Memory B cell (primary cell): ENCODE results near the gene ASF1B.
A peak's percentile ranks its signal among the peaks of the same experiment; 100 is the strongest.

ENCODE experiments used
- ATAC-seq: fragments of 150-1000 bp; cut with Tn5 transposase; 2 replicates; pipeline ENCODE4 v1.10.0; 2021; ENCODE audit warnings: low read depth, mild to moderate bottlenecking, moderate library complexity
- DNase-seq, 2 donors: peaks; one replicate each; pipeline ENCODE4 v3.0.0; 2022; ENCODE audit warnings: low spot score in 2 of 2
- H3K27ac Mint-ChIP-seq: one replicate; pipeline ENCODE4 v1.8.0; 2022; ENCODE audit warnings: mild to moderate bottlenecking, moderate library complexity, mixed read lengths
- H3K27me3 Mint-ChIP-seq: one replicate; pipeline ENCODE4 v1.8.0; 2022; ENCODE audit warnings: mixed read lengths
- H3K36me3 Mint-ChIP-seq: one replicate; pipeline ENCODE4 v1.8.0; 2022; ENCODE audit warnings: mild to moderate bottlenecking, mixed read lengths
- H3K4me1 Mint-ChIP-seq: one replicate; pipeline ENCODE4 v1.8.0; 2022; ENCODE audit warnings: mixed read lengths
- H3K4me3 Mint-ChIP-seq: one replicate; pipeline ENCODE4 v1.8.0; 2022; ENCODE audit warnings: mild to moderate bottlenecking, moderate library complexity, mixed read lengths
- H3K9me3 Mint-ChIP-seq: one replicate; pipeline ENCODE4 v1.8.0; 2022; ENCODE audit warnings: mixed read lengths

ASF1B gene

DNA sequence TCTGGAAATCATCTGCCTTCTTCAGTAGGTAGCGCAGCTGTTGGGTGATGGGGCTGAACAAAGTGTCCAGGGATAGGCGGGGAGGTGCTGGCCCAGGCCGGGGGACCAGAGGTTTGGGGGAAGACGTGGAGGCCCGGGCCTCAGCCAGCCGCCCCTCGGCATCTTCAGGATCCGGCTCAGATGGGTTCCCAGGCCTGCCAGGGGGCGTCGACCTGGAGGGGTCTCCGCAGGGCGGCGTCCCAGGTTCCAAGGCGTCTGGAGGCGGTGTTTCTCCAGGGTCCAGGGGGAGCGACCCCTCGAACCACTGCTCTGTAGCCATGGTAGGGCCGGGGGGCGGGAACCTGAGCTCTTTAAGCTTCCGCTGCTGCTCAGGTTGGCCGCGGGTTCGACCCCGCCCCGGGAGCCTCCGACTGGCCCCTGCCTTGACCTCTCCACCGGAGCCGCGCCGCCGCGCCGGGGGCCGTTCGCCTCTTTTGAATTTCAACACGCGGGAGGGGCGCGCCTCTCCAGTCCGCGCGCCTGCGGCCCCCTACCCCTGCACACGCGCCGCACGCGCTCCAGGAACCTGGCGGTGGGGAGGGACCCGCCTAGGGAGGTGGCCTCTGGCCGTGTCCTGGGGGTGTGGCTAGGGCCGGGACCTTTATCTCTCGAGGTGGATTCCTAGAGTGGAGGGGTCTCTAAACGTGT, 50.9 kb downstream of the ASF1B start, which contains the start of gene C19orf67:
Gene C19orf67 (minus strand): TSS at position 475 of the 687 bp plus-strand sequence. CDS start 156 bp downstream, at position 319.
- H3K27ac Mint-ChIP-seq = no peak within 1 kb of the TSS
- ATAC-seq = no peak
- H3K4me3 Mint-ChIP-seq = no peak within 1 kb of the TSS
- no peaks in the 10 kb centered on the region for H3K27me3 Mint-ChIP-seq
- no peak for DNase-seq
- peaks cover 2% of the 10 kb centered on the region for H3K36me3 Mint-ChIP-seq
- H3K9me3 Mint-ChIP-seq = no peaks in the 10 kb centered on the region
- H3K4me1 Mint-ChIP-seq = peaks cover 7% of the 10 kb centered on the region

DNA sequence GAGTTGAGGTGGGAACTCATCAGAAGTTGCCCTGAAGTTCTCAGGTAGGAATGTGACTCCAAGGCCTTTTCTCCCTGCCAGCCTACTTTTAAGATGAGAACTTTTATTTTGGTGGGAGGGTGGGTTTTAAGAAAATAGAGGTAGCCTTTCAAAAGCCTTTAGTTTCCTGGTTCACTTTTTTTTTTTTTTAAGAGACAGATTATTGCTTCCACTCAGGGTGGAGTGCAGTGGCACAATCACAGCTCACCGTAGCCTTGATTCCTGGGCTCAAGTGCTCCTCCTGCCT, 53.8 kb downstream of the ASF1B start:
- no peaks in the 10 kb centered on the region for H3K9me3 Mint-ChIP-seq
- H3K27ac Mint-ChIP-seq = no peak overlapping the region
- peak overlapping the region; percentile 91 for H3K4me3 Mint-ChIP-seq
- DNase-seq (no peak), ATAC-seq (no peak)
- peaks cover 5% of the 10 kb centered on the region for H3K4me1 Mint-ChIP-seq
- no peaks in the 10 kb centered on the region for H3K36me3 Mint-ChIP-seq
- no peaks in the 10 kb centered on the region for H3K27me3 Mint-ChIP-seq

DNA sequence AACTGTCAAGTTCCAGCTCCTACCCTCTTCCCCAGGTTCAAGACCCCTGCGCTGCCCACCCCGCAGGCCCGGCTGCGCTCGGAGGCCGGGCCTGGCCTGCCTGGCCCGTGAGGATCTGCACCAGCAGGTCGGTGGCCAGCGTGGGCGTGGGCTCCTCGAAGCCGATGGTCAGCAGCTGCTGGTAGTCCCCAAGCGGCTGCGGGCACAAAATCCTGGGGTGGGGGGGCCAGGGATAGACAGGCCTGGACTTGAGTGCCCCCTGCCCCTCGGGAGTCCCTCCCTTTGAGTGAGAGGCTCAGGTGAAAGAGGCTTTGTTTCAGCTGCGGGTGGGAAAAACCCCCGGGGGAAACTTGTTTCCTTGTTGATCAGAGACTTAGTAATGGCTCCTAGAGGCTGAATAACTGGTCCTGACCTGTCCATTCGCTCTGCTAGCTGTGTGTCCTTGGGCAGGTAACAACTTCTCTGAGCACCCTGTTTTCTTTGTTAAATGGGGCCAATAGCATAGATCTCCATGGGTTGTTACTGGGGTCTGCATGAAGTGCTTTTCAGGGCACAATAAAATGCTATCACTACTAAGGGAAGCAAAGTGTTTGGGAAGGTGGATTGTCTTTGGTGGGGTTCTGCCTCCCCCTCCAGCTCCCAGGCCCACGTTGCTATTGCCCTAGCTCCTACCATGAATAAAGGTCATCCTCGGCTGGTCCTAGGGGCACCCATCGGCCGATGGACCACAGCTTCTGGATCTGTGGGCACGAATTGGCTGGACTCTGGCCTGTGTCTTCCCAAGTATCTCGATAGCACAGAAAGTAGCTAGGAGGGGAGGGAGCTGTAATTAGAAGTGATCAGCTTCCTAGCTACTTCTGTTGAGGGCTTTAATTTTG, 54.4 kb downstream of the ASF1B start:
- Mint-ChIP-seq H3K9me3 (no peaks in the 10 kb centered on the region), H3K4me3 (peak overlapping the region; percentile 91), H3K27ac (peak overlapping the region; percentile 87), H3K36me3 (no peaks in the 10 kb centered on the region), H3K27me3 (no peaks in the 10 kb centered on the region), H3K4me1 (peaks cover 5% of the 10 kb centered on the region)
- peak; percentile 33 to 38 for DNase-seq
- ATAC-seq = peak; percentile 23

DNA sequence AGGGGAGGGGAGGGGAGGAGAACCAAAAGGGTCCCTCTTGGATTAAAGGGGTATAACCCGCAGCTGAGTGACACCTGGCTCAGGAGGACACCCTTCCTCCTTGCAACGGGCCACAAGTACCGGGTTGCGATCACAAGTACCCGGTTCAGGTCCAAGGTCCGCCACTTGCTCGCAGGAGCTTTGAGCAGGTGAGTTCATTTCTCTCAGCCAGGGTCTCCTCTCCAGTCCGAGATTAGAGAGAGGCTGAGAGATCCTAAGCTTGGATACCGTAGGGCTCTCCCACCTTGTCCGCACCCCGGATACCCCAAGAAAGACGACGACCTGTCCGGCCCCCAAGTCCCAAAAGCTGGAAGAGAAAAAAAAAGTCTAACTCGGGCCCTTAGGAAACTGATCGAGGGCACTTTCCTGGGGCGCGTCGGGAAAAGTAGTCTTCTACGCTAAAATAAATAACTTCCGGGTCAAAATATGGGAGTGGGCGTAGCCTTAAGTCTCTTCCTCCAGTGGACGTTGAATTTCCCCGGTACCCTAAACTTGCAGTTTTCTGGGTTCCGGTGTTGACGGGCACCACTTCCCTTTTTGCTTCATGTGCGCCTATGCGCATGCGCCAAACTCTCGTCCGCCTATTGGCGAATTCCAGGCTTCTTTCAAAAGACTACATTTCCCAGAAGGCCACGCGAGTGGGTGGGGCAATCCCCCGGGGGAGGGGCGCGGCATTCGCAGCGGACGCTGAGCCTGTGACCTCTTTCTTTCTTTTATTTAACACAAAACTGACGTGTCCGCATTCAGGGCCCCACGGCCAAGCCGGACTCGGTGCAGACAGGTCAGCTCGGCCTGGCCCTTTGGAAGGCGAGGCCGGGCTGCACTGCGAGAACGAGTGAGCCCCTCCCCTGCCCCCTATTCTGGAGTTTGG, 55.2 kb downstream of the ASF1B start:
- Mint-ChIP-seq H3K27ac (peak overlapping the region; percentile 87), H3K4me1 (peaks cover 5% of the 10 kb centered on the region), H3K4me3 (peak overlapping the region; percentile 91), H3K9me3 (no peaks in the 10 kb centered on the region), H3K36me3 (no peaks in the 10 kb centered on the region), H3K27me3 (no peaks in the 10 kb centered on the region)
- peak; percentile 99 for DNase-seq
- peak; percentile 94 for ATAC-seq

DNA sequence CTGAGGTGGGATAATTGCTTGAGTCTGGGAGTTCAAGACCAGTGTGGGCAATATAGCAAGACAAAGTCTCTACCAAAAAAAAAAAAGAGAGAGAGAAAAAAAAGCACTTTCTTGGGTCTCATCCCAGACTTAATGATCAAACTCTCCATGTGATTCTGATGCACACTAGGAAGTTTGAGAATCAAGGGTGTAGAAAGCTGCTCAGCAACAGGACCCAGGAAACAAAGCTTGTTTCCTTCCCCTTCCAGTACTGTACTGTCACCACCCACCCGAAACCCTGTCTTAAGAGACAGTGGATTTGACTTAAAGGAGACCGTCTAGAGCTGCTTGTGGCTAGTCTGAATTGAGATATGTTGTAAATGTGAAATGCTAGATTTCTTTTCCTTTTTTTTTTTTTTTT, 58.0 kb downstream of the ASF1B start:
- no peaks in the 10 kb centered on the region for H3K9me3 Mint-ChIP-seq
- DNase-seq = no peak
- H3K36me3 Mint-ChIP-seq = no peaks in the 10 kb centered on the region
- no peak for ATAC-seq
- H3K27me3 Mint-ChIP-seq = no peaks in the 10 kb centered on the region
- no peak overlapping the region for H3K4me3 Mint-ChIP-seq
- peaks cover 12% of the 10 kb centered on the region for H3K4me1 Mint-ChIP-seq
- H3K27ac Mint-ChIP-seq = no peak overlapping the region

DNA sequence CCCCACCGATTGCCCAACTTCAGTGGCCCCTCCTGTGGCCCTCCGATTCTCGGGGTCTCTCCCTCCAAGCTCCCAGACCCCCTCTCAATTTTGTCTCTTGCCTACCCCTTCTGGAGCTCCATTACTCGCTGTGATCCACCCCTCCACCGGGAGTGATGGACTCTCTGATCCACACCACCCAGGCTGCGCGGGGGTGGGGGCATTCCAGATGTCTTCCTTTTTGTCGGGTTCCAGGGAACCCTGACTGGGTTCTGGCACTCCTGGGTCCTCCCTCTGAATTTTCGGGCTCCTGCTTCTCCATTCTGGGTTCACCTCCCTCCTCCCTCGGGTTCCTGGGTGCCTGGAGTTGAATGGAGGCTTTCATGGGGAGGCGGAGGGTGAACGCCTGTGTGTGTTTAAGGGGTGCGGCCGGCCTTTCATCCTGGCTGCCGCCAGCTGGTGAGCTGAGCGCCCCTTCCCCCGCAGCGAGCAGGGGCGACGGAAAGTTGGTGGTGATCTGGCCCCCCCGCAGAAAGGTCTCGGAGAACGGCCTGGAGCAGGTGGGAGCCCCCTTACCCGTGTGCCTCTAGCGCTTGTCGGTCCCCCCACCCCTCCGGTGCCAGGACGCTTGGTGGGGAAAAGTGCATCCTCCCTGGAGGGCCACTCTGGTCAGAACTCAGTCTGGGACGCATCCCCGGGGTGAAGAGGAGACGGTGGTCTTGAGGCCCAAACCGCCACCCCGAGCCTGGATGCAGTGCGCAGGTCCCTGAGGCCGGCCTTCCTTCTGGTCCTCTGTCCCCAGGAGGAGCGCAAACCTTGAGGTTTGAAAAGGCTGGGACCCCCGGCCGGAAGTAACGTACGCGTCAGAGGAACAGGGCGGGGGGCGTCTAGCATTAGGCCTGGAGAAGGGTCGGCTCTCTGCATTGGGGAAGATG, 62.2 kb downstream of the ASF1B start:
- H3K36me3 Mint-ChIP-seq = no peaks in the 10 kb centered on the region
- peak in 1 of 2 donors; percentile 38 for DNase-seq
- H3K4me1 Mint-ChIP-seq = peaks cover 8% of the 10 kb centered on the region
- peak overlapping the region; percentile 86 for H3K4me3 Mint-ChIP-seq
- H3K27me3 Mint-ChIP-seq = no peaks in the 10 kb centered on the region
- H3K27ac Mint-ChIP-seq = peak overlapping the region; percentile 18
- no peak for ATAC-seq
- H3K9me3 Mint-ChIP-seq = no peaks in the 10 kb centered on the region

DNA sequence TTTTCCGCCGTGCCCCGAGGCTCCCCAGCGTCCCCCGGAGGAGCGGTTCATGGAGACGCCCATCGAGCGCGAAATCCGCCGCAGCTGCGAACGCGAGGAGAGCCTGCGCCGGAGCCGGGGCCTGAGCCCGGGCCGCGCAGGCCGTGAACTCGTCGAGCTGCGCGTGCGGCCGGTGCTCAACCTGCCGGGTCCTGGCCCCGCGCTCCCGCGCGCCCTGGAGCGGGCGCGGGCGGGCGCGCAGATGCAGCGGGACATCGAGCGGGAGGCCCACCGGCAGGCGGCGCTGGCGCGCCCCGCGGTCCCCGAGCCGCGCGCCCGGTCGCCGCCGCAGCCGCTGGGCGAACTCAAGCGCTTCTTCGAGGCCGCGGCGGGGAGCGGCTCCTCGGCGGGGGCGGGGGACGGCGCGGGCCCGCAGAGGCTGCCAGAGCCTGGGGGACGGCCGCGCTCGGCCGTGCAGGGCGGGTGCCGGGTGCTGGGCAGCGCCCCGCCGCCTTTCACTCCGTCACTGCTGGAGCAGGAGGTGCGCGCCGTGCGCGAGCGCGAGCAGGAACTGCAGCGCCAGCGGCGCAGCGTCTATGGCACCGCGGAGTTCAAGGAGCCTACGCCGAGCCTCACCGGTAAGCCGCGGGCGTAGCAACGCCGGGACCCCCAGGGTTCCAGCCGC, 63.0 kb downstream of the ASF1B start:
- peak overlapping the region; percentile 18 for H3K27ac Mint-ChIP-seq
- H3K9me3 Mint-ChIP-seq = no peaks in the 10 kb centered on the region
- no peaks in the 10 kb centered on the region for H3K36me3 Mint-ChIP-seq
- DNase-seq (peak; percentile 84 to 89), ATAC-seq (peak; percentile 74)
- H3K4me1 Mint-ChIP-seq = peaks cover 7% of the 10 kb centered on the region
- H3K4me3 Mint-ChIP-seq = peak overlapping the region; percentile 86
- H3K27me3 Mint-ChIP-seq = no peaks in the 10 kb centered on the region

DNA sequence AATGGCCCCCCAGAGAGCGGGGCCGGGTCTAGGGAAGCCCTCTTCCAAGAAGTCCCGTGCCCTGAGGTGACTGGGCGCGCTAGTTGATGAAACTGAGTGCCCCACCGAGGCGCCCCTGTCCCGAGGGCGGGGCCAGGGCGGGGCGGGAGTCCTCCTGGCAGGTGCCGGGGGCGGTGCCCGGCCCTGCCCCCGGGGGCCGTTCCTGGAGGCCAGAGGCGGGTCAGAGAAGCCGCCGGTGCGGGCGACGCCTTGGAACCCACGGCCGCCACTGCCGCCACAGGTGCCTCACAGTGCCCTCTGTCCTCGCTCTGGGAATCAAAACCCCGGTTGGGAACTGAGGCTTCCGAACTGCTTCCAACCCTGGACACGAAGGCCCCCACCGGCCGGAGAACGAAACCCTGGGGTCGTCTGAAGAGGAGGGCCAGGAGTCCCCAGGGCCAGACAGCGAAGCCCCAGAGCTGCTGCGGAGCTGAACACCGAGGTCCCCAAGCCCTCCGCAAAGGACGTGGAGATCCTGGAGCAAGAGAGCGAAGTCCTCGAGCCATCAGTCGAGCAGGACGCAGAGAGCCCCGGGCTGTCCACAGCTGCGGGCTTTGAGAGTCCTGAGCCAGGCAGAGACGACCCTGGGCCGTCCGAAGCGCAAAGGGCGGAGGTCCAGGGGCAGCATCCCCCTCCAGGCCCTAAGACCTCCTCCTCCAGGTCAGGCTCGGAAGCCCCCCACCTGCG, 63.7 kb downstream of the ASF1B start, which contains the start of gene MISP3:
Gene MISP3 (plus strand): TSS at position 252 of the 726 bp plus-strand sequence. CDS start 524 bp downstream, outside the sequence.
- peaks cover 6% of the 10 kb centered on the region for H3K4me1 Mint-ChIP-seq
- no peaks in the 10 kb centered on the region for H3K36me3 Mint-ChIP-seq
- H3K9me3 Mint-ChIP-seq = no peaks in the 10 kb centered on the region
- ATAC-seq (no peak), DNase-seq (peak in 1 of 2 donors; percentile 52)
- no peak within 1 kb of the TSS for H3K27ac Mint-ChIP-seq
- H3K27me3 Mint-ChIP-seq = no peaks in the 10 kb centered on the region
- peak within 1 kb of the TSS; percentile 86 for H3K4me3 Mint-ChIP-seq

DNA sequence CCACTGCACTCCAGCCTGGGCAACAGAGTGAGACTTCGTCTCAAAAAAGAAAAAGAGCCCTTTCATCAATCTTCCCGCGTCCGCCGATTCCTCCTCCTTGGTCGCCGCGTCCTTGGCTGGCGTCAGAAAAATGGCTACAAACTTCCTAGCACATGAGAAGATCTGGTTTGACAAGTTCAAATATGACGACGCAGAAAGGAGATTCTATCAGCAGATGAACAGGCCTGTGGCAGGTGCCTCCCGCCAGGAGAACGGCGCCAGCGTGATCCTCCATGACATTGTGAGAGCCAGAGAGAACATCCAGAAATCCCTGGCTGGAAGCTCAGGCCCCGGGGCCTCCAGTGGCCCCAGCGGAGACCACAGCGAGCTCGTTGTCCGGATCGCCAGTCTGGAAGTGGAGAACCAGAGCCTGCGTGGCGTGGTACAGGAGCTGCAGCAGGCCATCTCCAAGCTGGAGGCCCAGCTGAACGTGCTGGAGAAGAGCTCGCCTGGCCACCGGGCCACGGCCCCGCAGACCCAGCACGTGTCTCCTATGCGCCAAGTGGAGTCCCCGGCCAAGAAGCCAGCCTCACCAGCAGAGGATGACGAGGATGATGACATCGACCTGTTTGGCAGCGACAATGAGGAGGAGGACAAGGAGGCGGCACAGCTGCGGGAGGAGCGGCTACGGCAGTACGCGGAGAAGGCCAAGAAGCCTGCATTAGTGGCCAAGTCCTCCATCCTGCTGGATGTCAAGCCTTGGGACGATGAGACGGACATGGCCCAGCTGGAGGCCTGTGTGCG, 65.9 kb downstream of the ASF1B start:
- Mint-ChIP-seq H3K27me3 (peaks cover 4% of the 10 kb centered on the region), H3K4me3 (no peak overlapping the region), H3K9me3 (no peaks in the 10 kb centered on the region), H3K36me3 (no peaks in the 10 kb centered on the region), H3K4me1 (peaks cover 6% of the 10 kb centered on the region), H3K27ac (no peak overlapping the region)
- DNase-seq (no peak), ATAC-seq (no peak)
